Measurements from ENCODE around the gene ARPP21.
"Not testable (repeated sequence)": the region's sequence is repeated elsewhere in the genome, so short reads cannot be mapped to it uniquely, and the experiment has no call there.

ARPP21 gene

DNA sequence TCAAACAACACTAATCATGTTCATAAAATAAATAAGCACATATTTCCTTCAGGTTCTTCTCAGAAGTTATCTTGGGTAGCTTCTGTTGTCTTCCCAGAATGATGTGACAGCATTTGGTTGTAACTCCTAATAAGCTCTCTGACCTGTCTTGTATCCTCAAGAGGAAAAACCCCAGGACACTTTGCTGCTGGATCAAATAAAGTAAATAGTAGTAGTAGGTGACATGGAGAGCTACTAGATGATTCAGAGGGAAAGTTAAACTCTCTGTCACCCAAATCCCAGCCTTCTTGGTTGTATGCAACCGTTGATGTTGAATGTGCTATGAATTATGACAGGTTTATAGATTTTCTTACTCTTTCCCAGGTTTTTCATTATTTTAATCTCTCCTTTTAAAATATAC is 143.0 kb downstream of the ARPP21 start:
- no peak for DNase-seq

DNA sequence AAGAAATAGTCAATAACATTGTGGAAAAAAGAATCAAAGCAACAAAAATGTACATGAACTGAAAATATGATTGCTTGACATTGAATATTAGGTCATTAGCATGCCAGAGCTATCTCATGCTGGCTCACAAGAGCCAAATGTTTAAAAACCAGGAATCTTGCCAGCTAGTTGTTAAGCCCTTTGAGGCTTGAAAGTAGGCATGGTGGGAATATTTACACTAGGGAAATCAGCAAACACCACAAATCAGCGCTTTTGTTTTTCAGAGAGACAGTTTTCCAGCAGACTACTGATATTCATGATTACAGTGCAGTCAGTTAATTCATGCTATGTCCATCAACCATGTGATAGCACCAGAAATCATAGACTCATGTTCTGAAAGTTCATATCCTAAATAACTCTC is 144.8 kb downstream of the ARPP21 start:
- DNase-seq, result no peak

- DNase-seq, result no peak
Observed at GRCh38 chr3:35785234-35785888, 146.0 kb downstream of the ARPP21 start.

GRCh38 chr3:35787936-35788335 is 148.6 kb downstream of the ARPP21 start:
- DNase-seq, result no peak

DNA sequence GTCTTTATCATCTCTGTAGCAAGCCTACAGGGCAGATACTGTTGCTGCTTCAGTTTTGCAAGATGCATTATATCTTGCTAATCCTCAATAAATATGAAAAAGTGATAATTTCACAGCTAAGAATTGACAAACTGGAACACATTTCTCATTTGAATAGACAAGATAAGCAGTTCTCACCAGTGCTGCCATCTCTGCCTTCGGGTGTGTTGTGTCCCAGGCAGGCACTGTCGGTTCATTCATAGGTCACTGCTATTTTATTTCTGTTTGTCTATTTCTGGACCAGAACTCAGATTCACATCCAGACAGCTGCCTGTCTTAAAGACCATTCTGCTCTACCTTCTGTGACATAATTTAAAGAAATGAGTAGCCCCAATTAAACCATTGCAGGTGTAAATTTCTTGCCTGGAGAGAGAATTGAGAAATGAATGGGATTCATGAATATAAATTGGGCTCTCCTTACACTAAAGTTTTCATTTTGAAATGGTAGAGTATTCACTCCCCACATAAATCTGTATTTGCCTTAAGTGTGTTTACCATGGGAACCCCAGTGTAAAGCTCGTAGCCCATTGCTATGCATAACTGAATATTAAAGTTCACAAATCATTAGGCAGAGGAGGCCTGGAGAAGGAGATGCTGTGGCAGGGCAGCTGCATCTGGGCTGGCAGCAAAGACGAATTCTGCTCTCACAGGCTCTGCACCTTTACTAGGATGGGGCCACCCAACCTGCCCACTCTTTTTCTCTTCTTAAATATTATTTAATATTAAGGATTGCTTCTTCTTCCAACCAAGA is 149.9 kb downstream of the ARPP21 start:
- DNase-seq, result no peak

DNA sequence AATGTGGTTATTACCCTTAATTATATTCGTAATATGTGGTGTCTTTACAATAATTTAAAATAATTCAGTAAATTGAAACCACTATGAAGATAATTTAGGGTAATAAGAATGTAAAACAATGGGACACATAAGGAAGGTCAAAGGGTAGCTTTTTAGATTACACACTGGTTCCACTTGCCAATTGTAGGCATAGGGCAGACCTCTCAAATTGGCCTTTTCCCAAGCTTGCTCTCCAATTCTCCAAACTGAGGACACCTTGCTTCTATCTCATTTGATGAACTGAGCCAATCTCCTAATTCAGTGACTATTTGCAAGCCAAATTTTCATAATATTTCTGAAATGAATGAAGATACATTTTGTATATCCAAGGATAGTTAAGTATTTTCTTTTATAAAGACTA is 151.4 kb downstream of the ARPP21 start:
- no peak for DNase-seq

- no peak for DNase-seq
Observed at GRCh38 chr3:35793667-35794066, 154.3 kb downstream of the ARPP21 start.

DNA sequence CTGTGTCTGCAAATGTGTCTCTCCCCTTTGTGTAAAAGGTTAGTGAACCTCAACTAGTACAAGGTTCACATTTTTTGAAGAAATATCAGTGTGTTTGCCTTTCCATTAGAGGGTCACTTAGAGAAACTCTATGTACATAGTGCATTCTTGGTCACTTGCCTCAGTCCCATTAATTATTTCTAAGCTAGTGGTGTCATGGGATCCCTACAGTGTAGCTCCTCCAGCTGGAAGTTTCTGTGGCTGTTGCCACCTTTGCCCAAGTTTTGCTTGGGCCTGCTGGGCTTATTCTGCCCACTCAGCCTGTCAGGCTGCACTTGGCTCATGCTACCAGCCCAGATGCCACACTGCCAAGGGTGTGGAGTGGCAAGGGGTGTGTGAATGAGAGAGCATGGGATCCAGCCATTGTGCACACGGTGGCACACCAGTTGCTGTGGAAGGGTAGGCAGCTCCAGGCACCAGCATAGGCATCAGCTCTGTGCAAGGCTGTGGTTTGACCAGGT is 161.7 kb downstream of the ARPP21 start:
- no peak for DNase-seq

- no peak for DNase-seq
Observed at GRCh38 chr3:35814531-35814930, 175.2 kb downstream of the ARPP21 start.

- DNase-seq, result not testable (repeated sequence)
Observed at GRCh38 chr3:35815796-35816195, 176.5 kb downstream of the ARPP21 start.

GRCh38 chr3:35817216-35817615 is 177.9 kb downstream of the ARPP21 start:
- no peak for DNase-seq

DNA sequence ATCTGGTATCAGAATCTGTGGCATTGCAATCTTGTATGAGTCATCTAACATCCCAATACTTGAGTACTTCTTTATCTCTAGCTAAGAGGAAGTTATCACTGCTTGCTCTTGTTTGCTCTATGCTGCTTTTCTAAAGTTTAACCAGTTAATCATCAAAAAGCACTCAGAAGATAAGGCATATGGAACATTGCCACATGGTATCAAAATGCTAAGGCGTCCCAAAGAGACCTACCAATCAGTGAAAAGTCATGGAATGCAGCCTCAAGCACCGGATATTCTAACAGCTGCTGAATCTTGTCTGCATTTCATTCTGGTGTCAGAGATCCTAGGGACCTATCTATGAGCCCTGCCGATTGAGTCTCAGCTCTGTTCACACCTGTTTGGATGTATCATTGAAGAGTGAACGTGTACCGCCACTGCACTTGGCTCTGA is 192.8 kb downstream of the ARPP21 start:
- no peak for DNase-seq

Measured in activated gamma-delta T cell (primary cell).